ENCODE data around the gene BZW2. TPM values are rescaled to one million over a fixed set of nuclear protein-coding genes. Genes with fewer than 3 reads are reported as not detected.

BZW2 gene
- total RNA-seq, 1 experiment from 2014 or later, result 80.9 TPM

- Histone ChIP-seq H3K36me3 (ENCODE audit: control insufficient read depth, insufficient read depth, low read length) (no peaks in the 10 kb centered on the region), H3K9me3 (ENCODE audit: control insufficient read depth, insufficient read depth, low read depth, low read length) (no peaks in the 10 kb centered on the region), H3K27ac (ENCODE audit: low read length) (0 out of 2 replicates have a peak overlapping the region, but pooled peaks have one; percentile 17), H3K4me1 (ENCODE audit: control insufficient read depth, insufficient read depth, low read length) (peaks cover 16% of the 10 kb centered on the region), H3K27me3 (ENCODE audit: control insufficient read depth, insufficient read depth, low read length) (no peaks in the 10 kb centered on the region), H3K4me3 (ENCODE audit: low read depth in 2 of 2, low read length in 2 of 2) (no peak overlapping the region)
- ChIA-PET CTCF (no interaction called here), POLR2A (no interaction called here)
- ATAC-seq (no peak), DNase-seq (ENCODE audit: low read depth, low spot score) (no peak)
- intact Hi-C loops (cut with micrococcal nuclease; ENCODE audit: unreplicated experiment) (no loop called here), in situ Hi-C loops (cut with HindIII; ENCODE audit: low pct_unique_long_range_greater_than_20kb, low sequenced_read_pairs) (no loop called here)
- no peak for TF ChIP-seq POLR2AphosphoS5 (IDR thresholded peaks at IDR 0.05; ENCODE audit: low read depth, low read length)
- TF ChIP-seq REST (IDR thresholded peaks at IDR 0.05; ENCODE audit: insufficient read depth in 1 of 2, low read depth in 2 of 2, low read length in 1 of 2), result no peak
- TF ChIP-seq CTCF (IDR thresholded peaks at IDR 0.05), result no peak
- no peak for TF ChIP-seq SIN3A (IDR thresholded peaks at IDR 0.05; ENCODE audit: borderline replicate concordance, insufficient read depth, low read depth, low read length)
- TF ChIP-seq TCF7L2 (IDR thresholded peaks at IDR 0.05; ENCODE audit: low read depth, low read length), result no peak
- no TSS peak for BruUV-seq (replicated peaks)
These were observed 95.7 kb downstream of the BZW2 start for GRCh38 chr7:16741676-16742075.

- CTCF ChIA-PET, result interaction anchor here (0.7 kb wide), 1 partner anchor 273 kb away, joined by 7 read pairs; no protein-coding TSS in a partner anchor
These were observed 96.6 kb downstream of the BZW2 start for GRCh38 chr7:16742547-16742946.

More at GRCh38 chr7:16742547-16742946, 96.6 kb downstream of the BZW2 start:
- H3K27ac ChIP-seq (ENCODE audit: low read length), result no peak overlapping the region
- TF ChIP-seq TCF7L2 (IDR thresholded peaks at IDR 0.05; ENCODE audit: low read depth, low read length) (no peak), SIN3A (IDR thresholded peaks at IDR 0.05; ENCODE audit: borderline replicate concordance, insufficient read depth, low read depth, low read length) (no peak), POLR2AphosphoS5 (IDR thresholded peaks at IDR 0.05; ENCODE audit: low read depth, low read length) (no peak), REST (IDR thresholded peaks at IDR 0.05; ENCODE audit: insufficient read depth in 1 of 2, low read depth in 2 of 2, low read length in 1 of 2) (no peak), CTCF (IDR thresholded peaks at IDR 0.05) (no peak)
- POLR2A ChIA-PET, result no interaction called here
- H3K36me3 ChIP-seq (ENCODE audit: control insufficient read depth, insufficient read depth, low read length), result no peaks in the 10 kb centered on the region
- in situ Hi-C loops (cut with HindIII; ENCODE audit: low pct_unique_long_range_greater_than_20kb, low sequenced_read_pairs), result no loop called here
- peaks cover 16% of the 10 kb centered on the region for H3K4me1 ChIP-seq (ENCODE audit: control insufficient read depth, insufficient read depth, low read length)
- ATAC-seq (no peak), DNase-seq (ENCODE audit: low read depth, low spot score) (no peak)
- BruUV-seq (replicated peaks), result no TSS peak
- intact Hi-C loops (cut with micrococcal nuclease; ENCODE audit: unreplicated experiment), result no loop called here
- H3K9me3 ChIP-seq (ENCODE audit: control insufficient read depth, insufficient read depth, low read depth, low read length), result no peaks in the 10 kb centered on the region
- H3K27me3 ChIP-seq (ENCODE audit: control insufficient read depth, insufficient read depth, low read length), result no peaks in the 10 kb centered on the region
- H3K4me3 ChIP-seq (ENCODE audit: low read depth in 2 of 2, low read length in 2 of 2), result no peak overlapping the region

Measured in Panc1 (cell line).